Left ventricle myocardium inferior (tissue), 1 donor: ENCODE data around the gene MYADML2. TPM values are rescaled to one million over a fixed set of nuclear protein-coding genes. Genes with fewer than 3 reads are reported as not detected.
A peak's percentile ranks its signal among the peaks of the same experiment; 100 is the strongest.

Experiments
- DNase-seq: peaks from one replicate; pipeline ENCODE4 v3.0.0-alpha.2; 2020
- H3K27ac ChIP-seq: fragments of 200-600 bp; replicated peaks from 2 replicates; pipeline ENCODE4 v1.8.0; 2021
- H3K27me3 ChIP-seq: fragments of 200-600 bp; 2 replicates; pipeline ENCODE4 v1.8.0; 2021; ENCODE audit warnings: low read depth
- H3K36me3 ChIP-seq: fragments of 200-600 bp; 2 replicates; pipeline ENCODE4 v1.8.0; 2021
- H3K4me1 ChIP-seq: fragments of 200-600 bp; 2 replicates; pipeline ENCODE4 v1.8.0; 2021
- H3K4me3 ChIP-seq: fragments of 200-600 bp; 2 replicates; pipeline ENCODE4 v1.8.0; 2021; ENCODE audit warnings: mild to moderate bottlenecking, moderate library complexity
- H3K9me3 ChIP-seq: fragments of 200-600 bp; replicated peaks from 2 replicates; pipeline ENCODE4 v1.8.0; 2021
- intact Hi-C: fragments of 100-400 bp; cut with micrococcal nuclease; formaldehyde crosslinking; loops from one replicate; pipeline ENCODE4 v1.11.0; 2022
- total RNA-seq: library from RNA; stranded (reverse); fragmentation: NEBNext Ultra II Directional; extraction: Animal tissue kit (Norgen Biotek cat#: 25700); gene quantifications from one replicate; pipeline ENCODE4 v1.2.1, GENCODE V29; 2021
- TF ChIP-seq, protein P1 (sequence below): fragments of 200-600 bp; IDR thresholded peaks from 2 replicates; pipeline ENCODE4 v1.8.0; 2021; ENCODE audit warnings: antibody characterized with exemption, mild to moderate bottlenecking, borderline replicate concordance
- donor health status: DM: no; HTN: yes; CAD: no; lungs with severe emphysema.

Gene MYADML2
- total RNA-seq, 1 donor from 2014 or later, result 7.2 TPM

- TF ChIP-seq, protein P1, sequence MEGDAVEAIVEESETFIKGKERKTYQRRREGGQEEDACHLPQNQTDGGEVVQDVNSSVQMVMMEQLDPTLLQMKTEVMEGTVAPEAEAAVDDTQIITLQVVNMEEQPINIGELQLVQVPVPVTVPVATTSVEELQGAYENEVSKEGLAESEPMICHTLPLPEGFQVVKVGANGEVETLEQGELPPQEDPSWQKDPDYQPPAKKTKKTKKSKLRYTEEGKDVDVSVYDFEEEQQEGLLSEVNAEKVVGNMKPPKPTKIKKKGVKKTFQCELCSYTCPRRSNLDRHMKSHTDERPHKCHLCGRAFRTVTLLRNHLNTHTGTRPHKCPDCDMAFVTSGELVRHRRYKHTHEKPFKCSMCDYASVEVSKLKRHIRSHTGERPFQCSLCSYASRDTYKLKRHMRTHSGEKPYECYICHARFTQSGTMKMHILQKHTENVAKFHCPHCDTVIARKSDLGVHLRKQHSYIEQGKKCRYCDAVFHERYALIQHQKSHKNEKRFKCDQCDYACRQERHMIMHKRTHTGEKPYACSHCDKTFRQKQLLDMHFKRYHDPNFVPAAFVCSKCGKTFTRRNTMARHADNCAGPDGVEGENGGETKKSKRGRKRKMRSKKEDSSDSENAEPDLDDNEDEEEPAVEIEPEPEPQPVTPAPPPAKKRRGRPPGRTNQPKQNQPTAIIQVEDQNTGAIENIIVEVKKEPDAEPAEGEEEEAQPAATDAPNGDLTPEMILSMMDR, result no peak
Measured at GRCh38 chr17:81980707-81981343, 33.8 kb upstream of the MYADML2 start.

DNA sequence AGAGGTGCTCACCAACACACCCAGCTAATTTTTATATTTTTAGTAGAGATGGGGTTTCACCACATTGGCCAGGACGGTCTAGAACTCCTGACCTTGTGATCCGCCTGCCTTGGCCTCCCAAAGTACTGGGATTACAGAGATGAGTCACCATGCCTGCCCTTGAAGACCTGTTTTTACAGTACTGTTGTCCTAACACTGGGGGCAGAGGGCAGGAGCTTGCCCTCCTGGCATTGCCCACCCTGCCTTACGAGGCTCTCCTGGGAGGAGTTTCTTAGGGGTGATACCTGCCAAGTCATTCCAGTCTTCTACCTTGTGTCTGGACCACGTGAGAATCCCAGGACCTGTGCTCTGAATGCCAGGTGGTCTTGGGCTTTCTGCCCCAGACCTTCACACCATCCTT is 33.1 kb upstream of the MYADML2 start:
- H3K36me3 ChIP-seq, result peaks cover 30% of the 10 kb centered on the region
- intact Hi-C loops, result no loop called here
- no peaks in the 10 kb centered on the region for H3K9me3 ChIP-seq
- H3K4me1 ChIP-seq, result peaks cover 25% of the 10 kb centered on the region
- no peak for DNase-seq
- H3K27ac ChIP-seq, result no peak overlapping the region
- TF ChIP-seq, protein P1, result no peak
- H3K4me3 ChIP-seq, result no peak overlapping the region
- no peaks in the 10 kb centered on the region for H3K27me3 ChIP-seq

More at GRCh38 chr17:81980707-81981343, 33.8 kb upstream of the MYADML2 start:
- H3K4me3 ChIP-seq, result no peak overlapping the region
- DNase-seq, result no peak
- H3K9me3 ChIP-seq, result no peaks in the 10 kb centered on the region
- H3K36me3 ChIP-seq, result peaks cover 37% of the 10 kb centered on the region
- H3K4me1 ChIP-seq, result peaks cover 25% of the 10 kb centered on the region
- H3K27ac ChIP-seq, result no peak overlapping the region
- H3K27me3 ChIP-seq, result no peaks in the 10 kb centered on the region
- intact Hi-C loops, result no loop called here

- H3K9me3 ChIP-seq, result peaks cover 2% of the 10 kb centered on the region
- peak overlapping the region; percentile 90 for H3K27ac ChIP-seq
- H3K4me3 ChIP-seq, result peak overlapping the region; percentile 91
- no peak for DNase-seq
- TF ChIP-seq, protein P1, result no peak
- peaks cover 25% of the 10 kb centered on the region for H3K4me1 ChIP-seq
- H3K27me3 ChIP-seq, result no peaks in the 10 kb centered on the region
- intact Hi-C loops, result no loop called here
- H3K36me3 ChIP-seq, result peaks cover 20% of the 10 kb centered on the region
Measured at GRCh38 chr17:81978524-81979298, 31.7 kb upstream of the MYADML2 start.

- Histone ChIP-seq H3K27me3 (peaks cover 3% of the 10 kb centered on the region), H3K9me3 (peaks cover 9% of the 10 kb centered on the region), H3K4me1 (peaks cover 25% of the 10 kb centered on the region), H3K27ac (peak within 1 kb of the TSS; percentile 90), H3K36me3 (peaks cover 18% of the 10 kb centered on the region), H3K4me3 (peak within 1 kb of the TSS; percentile 91)
- intact Hi-C loops, result no loop called here
- TF ChIP-seq, protein P1, result no peak
- DNase-seq, result peak; percentile 91
Measured at GRCh38 chr17:81977211-81977808, 30.3 kb upstream of the MYADML2 start, which contains the start of gene ASPSCR1. Gene ASPSCR1 (plus strand): TSS chr17:81977629. CDS start chr17:81977647, 18 bp downstream.

DNA sequence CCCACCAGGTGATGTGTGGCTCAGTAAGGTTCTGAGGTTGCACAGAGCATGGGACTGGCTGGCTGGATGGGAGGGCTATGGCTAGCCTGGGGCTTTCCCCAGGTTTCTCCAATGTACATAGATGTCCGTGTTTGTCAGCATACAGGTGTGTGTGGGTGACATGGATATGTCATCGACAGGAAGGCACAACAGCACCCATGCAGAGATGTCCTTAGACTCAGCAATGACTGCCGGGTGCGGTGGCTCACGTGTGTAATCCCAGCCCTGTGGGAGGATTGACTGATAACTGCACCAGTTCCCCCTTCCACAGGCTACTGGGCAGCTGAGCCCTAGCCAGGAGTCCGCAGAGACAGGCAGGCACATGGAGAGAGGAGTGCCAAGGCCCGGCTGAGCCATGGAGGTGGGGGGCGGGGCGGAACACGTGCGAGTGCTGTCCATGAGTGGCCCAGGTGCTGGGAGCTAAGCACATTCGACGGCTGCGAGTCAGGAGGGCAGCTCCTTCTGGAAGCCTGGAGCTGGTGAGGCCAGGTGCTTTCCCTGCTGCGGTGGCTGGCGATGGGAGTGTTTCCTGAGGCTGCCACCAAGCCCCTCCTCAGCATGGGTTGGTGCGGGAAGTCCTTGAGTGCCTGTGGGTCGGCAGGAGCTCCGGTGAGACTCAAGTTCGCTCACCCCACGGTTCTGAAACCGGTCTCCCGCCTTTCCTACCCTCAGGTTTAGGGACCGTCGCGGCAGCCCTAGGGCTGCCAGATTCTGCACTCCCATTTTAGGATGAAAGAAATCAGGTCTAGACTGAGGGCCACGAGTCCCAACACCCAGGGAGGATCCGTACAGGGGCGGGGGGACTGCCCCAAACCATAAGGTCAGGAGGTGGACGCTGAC is 29.5 kb upstream of the MYADML2 start:
- H3K27ac ChIP-seq, result peak overlapping the region; percentile 90
- H3K4me1 ChIP-seq, result peaks cover 25% of the 10 kb centered on the region
- H3K36me3 ChIP-seq, result peaks cover 13% of the 10 kb centered on the region
- H3K4me3 ChIP-seq, result peak overlapping the region; percentile 91
- peaks cover 10% of the 10 kb centered on the region for H3K27me3 ChIP-seq
- TF ChIP-seq, protein P1, result no peak
- intact Hi-C loops, result no loop called here
- no peak for DNase-seq
- peaks cover 9% of the 10 kb centered on the region for H3K9me3 ChIP-seq
